ENCODE measurements around the gene AMN.
"Not testable (repeated sequence)": the region's sequence is repeated elsewhere in the genome, so short reads cannot be mapped to it uniquely, and the experiment has no call there.

The AMN gene

DNA sequence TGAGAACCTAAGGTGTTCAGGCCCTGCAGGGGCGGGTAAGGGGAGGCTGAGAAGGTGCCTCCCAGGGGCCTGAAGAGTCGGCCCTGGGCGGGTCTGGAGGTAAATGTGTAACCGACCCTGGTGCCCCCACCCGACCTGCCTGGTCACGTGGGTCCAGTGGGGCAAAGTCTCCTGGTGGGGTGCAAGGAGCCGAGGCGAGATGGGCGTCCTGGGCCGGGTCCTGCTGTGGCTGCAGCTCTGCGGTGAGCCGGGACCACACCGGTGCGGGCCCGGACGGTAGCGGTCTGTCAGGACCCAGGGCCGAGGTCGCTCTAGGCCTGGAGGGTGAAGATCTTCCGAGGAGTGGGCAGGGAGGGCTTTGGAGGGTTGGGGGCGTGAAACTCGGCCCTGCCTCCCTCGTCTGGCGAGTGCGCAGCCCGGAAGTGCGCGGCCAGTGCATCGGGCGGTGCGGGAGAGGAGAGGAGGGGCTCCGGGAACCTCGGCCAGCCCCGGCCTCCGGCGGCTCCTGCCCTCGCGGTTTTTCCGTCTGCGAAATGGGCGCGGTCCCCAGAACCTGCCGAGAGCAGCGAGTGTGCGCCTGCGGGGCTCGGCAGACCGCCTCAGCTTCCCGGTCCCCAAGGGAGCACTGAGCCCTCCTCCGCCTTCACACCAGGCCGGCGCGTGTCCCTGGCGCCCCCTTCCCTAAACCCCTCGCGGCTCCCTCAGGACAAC lies at the start of gene AMN:
TSS of gene AMN (plus strand) at position 174 of the 711 bp plus-strand sequence. CDS start at position 200, 26 bp downstream.
- no peak for DNase-seq (ENCODE audit: low read depth in 1 of 2, low spot score in 1 of 2)
- no peak for TF ChIP-seq JUND (IDR thresholded peaks at IDR 0.05; ENCODE audit: low read depth)
- in situ Hi-C loops (cut with HindIII; ENCODE audit: low pct_unique_long_range_greater_than_20kb, low sequenced_read_pairs): no loop called here

DNA sequence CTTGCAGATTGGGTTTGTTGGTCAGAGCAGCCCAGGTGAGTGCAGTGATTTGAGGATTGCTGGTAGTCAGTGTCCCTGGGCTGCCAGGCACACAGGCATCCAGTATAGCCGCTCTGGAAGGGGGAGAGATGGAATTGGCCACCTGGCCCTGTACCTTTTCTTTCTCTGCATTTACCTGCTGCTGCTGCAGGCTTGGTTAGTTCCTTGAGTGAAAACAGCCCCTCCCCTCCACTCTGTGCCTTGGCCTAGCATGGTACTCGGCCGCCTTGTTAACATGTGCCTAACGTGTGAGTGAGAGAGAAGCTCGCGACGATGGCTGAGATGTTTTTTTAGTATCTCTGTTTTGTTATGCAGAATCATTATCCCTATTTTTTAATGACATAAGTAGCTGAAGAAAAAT lies 49.3 kb upstream of the AMN start:
- no peak for TF ChIP-seq JUND (IDR thresholded peaks at IDR 0.05; ENCODE audit: low read depth)
- in situ Hi-C loops (cut with HindIII; ENCODE audit: low pct_unique_long_range_greater_than_20kb, low sequenced_read_pairs): no loop called here
- DNase-seq (ENCODE audit: low read depth in 1 of 2, low spot score in 1 of 2): no peak

GRCh38 chr14:102873546-102874061 lies 48.9 kb upstream of the AMN start:
- in situ Hi-C loops (cut with HindIII; ENCODE audit: low pct_unique_long_range_greater_than_20kb, low sequenced_read_pairs): no loop called here
- no peak for DNase-seq (ENCODE audit: low read depth in 1 of 2, low spot score in 1 of 2)
- no peak for TF ChIP-seq JUND (IDR thresholded peaks at IDR 0.05; ENCODE audit: low read depth)

- DNase-seq (ENCODE audit: low read depth in 1 of 2, low spot score in 1 of 2): no peak
- TF ChIP-seq JUND (IDR thresholded peaks at IDR 0.05; ENCODE audit: low read depth): no peak
- in situ Hi-C loops (cut with HindIII; ENCODE audit: low pct_unique_long_range_greater_than_20kb, low sequenced_read_pairs): no loop called here
Measured at GRCh38 chr14:102875652-102876051, 46.8 kb upstream of the AMN start.

GRCh38 chr14:102877511-102877910 lies 45.0 kb upstream of the AMN start:
- DNase-seq (ENCODE audit: low read depth in 1 of 2, low spot score in 1 of 2); in situ Hi-C loops (cut with HindIII; ENCODE audit: low pct_unique_long_range_greater_than_20kb, low sequenced_read_pairs): not testable (repeated sequence)

DNA sequence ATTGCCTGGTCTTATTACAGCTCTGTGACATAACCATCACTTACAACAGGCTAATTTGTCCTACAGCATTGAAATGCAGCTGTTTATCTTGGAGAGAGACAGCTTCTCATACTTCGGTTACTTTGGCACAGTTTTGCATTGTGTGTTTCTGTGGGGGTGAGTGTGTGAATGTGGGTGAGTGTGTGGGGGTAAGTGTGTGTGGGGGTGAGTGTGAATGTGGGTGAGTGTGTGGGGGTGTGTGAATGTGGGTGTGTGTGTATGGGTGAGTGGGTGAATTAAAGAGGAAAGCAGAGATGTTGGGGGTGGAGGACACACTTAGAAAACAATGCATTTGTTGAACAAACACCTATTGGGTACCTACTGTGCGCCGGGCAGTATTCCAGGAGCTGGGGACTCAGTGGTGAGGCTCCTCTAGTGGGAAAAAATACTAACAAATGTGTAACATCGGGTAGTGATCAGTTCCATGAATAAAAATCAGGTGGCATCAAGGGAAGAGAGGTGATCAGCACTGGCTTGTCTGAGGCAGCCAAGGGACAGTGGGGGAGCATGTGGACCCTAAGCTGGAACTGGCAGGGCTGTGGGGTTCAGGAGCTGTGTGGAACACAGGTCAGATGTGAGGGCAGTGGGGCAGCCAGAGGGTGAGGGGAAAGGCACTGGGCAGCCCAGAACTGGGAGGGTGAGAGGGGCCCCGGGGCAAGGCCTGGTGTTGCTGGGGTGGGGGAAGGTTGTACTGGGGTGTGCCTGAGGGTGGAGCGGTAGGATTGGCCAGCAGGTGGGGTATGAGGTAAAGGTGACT lies 44.1 kb upstream of the AMN start:
- DNase-seq (ENCODE audit: low read depth in 1 of 2, low spot score in 1 of 2): peak in 1 of 2 experiments; percentile 27
- TF ChIP-seq JUND (IDR thresholded peaks at IDR 0.05; ENCODE audit: low read depth): no peak
- in situ Hi-C loops (cut with HindIII; ENCODE audit: low pct_unique_long_range_greater_than_20kb, low sequenced_read_pairs): no loop called here

DNA sequence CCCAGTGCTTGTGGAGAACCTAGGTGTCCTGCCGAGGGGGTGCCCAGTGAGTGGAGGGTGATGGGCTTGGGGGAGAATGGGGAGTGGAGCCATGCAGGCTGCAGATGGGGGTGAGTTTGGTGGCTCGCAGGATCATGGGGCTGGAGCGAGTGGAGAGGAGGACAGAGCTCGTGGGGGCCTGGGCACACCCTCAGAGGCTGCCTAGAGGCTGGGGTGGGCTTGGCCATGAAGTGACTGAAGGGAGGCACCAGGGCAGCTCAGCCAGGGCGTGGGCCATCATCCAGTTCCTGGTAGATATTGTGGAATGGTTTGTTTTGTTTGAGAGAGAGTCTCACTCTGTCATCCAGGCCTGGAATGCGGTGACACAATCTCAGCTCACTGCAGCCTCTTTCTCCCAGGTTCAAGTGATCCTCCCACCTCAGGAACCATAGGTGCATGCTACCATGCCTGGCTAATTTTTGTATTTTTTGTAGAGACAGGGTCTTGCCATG lies 43.4 kb upstream of the AMN start:
- no peak for DNase-seq (ENCODE audit: low read depth in 1 of 2, low spot score in 1 of 2)
- no peak for TF ChIP-seq JUND (IDR thresholded peaks at IDR 0.05; ENCODE audit: low read depth)

DNA sequence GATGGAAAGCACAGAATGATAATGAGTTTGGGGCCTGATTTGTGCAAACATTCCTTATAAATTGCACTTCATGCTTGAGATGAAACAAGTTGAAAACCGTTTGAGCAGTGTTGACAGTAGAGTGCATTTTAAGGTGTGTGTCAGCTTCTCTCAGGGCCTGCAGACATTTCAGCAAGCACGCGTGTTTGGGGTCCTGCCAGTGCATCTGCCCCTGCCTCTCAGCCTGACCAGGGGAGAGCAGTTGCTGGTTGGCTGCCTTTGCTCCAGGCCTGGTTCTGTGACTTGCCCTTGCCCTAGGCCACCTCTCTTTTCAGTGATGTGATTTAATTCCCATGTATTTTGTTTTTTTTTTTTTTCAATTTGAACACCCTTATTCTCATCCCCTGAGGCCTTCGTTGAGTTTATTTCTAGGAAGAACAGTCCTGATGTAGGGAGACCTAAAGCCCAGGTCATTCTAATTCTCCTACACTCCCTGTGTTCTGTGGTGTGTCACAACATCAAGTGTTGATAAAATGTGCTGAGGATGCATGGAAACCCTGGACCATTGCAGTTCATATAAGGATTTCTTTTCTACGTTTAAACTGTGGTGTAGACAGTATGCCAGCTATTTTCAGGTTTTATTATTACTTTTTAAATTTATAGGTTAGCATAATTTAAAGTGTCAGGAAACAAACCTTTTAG lies 40.1 kb upstream of the AMN start:
- in situ Hi-C loops (cut with HindIII; ENCODE audit: low pct_unique_long_range_greater_than_20kb, low sequenced_read_pairs): no loop called here
- DNase-seq (ENCODE audit: low read depth in 1 of 2, low spot score in 1 of 2): no peak
- no peak for TF ChIP-seq JUND (IDR thresholded peaks at IDR 0.05; ENCODE audit: low read depth)

More for the DNA sequence above, 43.4 kb upstream of the AMN start:
- in situ Hi-C loops (cut with HindIII; ENCODE audit: low pct_unique_long_range_greater_than_20kb, low sequenced_read_pairs): no loop called here

DNA sequence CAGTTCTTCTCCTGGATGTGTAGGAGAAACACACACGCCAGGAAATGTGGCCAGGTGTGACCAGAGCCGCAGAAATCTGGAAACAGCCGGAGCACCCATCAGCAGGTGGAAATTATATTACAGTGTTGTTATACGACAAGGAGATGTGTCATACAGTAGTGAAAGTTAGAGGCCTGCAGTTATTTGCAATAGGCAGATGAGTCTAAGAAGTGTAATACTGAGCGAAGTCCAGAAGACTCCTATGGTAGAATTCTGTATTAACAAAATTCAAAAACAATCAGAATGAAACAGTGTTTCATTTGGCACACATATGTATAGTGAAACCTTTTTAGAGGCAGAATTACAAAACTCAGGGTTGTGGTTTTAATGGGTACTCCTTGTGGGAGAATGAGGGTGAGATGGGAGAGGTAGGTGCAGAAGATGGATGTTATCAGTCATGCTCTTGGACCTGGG lies 39.3 kb upstream of the AMN start:
- in situ Hi-C loops (cut with HindIII; ENCODE audit: low pct_unique_long_range_greater_than_20kb, low sequenced_read_pairs): no loop called here

GRCh38 chr14:102883554-102883953 lies 38.9 kb upstream of the AMN start:
- no peak for DNase-seq (ENCODE audit: low read depth in 1 of 2, low spot score in 1 of 2)
- in situ Hi-C loops (cut with HindIII; ENCODE audit: low pct_unique_long_range_greater_than_20kb, low sequenced_read_pairs): no loop called here
- TF ChIP-seq JUND (IDR thresholded peaks at IDR 0.05; ENCODE audit: low read depth): no peak

More for the DNA sequence above, 39.3 kb upstream of the AMN start:
- DNase-seq (ENCODE audit: low read depth in 1 of 2, low spot score in 1 of 2): no peak
- TF ChIP-seq JUND (IDR thresholded peaks at IDR 0.05; ENCODE audit: low read depth): no peak

GRCh38 chr14:102885737-102886447 lies 36.6 kb upstream of the AMN start:
- TF ChIP-seq JUND (IDR thresholded peaks at IDR 0.05; ENCODE audit: low read depth): no peak
- DNase-seq (ENCODE audit: low read depth in 1 of 2, low spot score in 1 of 2): no peak
- in situ Hi-C loops (cut with HindIII; ENCODE audit: low pct_unique_long_range_greater_than_20kb, low sequenced_read_pairs): no loop called here

GRCh38 chr14:102888748-102889147 lies 33.7 kb upstream of the AMN start:
- TF ChIP-seq JUND (IDR thresholded peaks at IDR 0.05; ENCODE audit: low read depth): no peak
- no peak for DNase-seq (ENCODE audit: low read depth in 1 of 2, low spot score in 1 of 2)
- in situ Hi-C loops (cut with HindIII; ENCODE audit: low pct_unique_long_range_greater_than_20kb, low sequenced_read_pairs): no loop called here
